SH-SY5Y (cell line): Measurements from ENCODE around the gene TTLL7.

Experiments used
- GATA2 ChIP-seq: IDR thresholded peaks from 2 replicates; pipeline ENCODE4 v1.6.1; 2011; ENCODE audit warnings: mild to moderate bottlenecking, low read depth, low read length
- GATA3 ChIP-seq: IDR thresholded peaks from 2 replicates; pipeline ENCODE4 v1.6.1; 2011; ENCODE audit warnings: low read depth, mild to moderate bottlenecking, low read length, moderate library complexity

Gene TTLL7

GRCh38 chr1:83845437-83846071, 153.4 kb downstream of the TTLL7 start:
- TF ChIP-seq GATA3 (no peak), GATA2 (no peak)

- no peak for TF ChIP-seq GATA3
- no peak for TF ChIP-seq GATA2
Observed at GRCh38 chr1:83844546-83844945, 154.4 kb downstream of the TTLL7 start.

GRCh38 chr1:83839566-83840173, 159.3 kb downstream of the TTLL7 start:
- no peak for TF ChIP-seq GATA3
- TF ChIP-seq GATA2 = no peak

GRCh38 chr1:83838573-83838972, 160.4 kb downstream of the TTLL7 start:
- TF ChIP-seq GATA2 (no peak), GATA3 (no peak)

GRCh38 chr1:83836543-83836942, 162.4 kb downstream of the TTLL7 start:
- TF ChIP-seq GATA2 (no peak), GATA3 (no peak)

- TF ChIP-seq GATA3 (no peak), GATA2 (no peak)
Observed at GRCh38 chr1:83834621-83835264, 164.2 kb downstream of the TTLL7 start.

- TF ChIP-seq GATA2 (no peak), GATA3 (no peak)
Observed at GRCh38 chr1:83832194-83832593, 166.7 kb downstream of the TTLL7 start.

- TF ChIP-seq GATA2 = no peak
- no peak for TF ChIP-seq GATA3
Observed at GRCh38 chr1:83829106-83829505, 169.8 kb downstream of the TTLL7 start.

GRCh38 chr1:83828456-83828855, 170.5 kb downstream of the TTLL7 start:
- no peak for TF ChIP-seq GATA3
- TF ChIP-seq GATA2 = no peak

- TF ChIP-seq GATA3 (no peak), GATA2 (no peak)
Observed at GRCh38 chr1:83827741-83828140, 171.2 kb downstream of the TTLL7 start.

GRCh38 chr1:83822208-83822607, 176.7 kb downstream of the TTLL7 start:
- TF ChIP-seq GATA3 = no peak
- no peak for TF ChIP-seq GATA2

- TF ChIP-seq GATA2 (no peak), GATA3 (no peak)
Observed at GRCh38 chr1:83819436-83819835, 179.5 kb downstream of the TTLL7 start.

- TF ChIP-seq GATA2 (no peak), GATA3 (no peak)
Observed at GRCh38 chr1:83818916-83819315, 180.0 kb downstream of the TTLL7 start.

- TF ChIP-seq GATA3 (no peak), GATA2 (no peak)
Observed at GRCh38 chr1:83816836-83817235, 182.1 kb downstream of the TTLL7 start.

GRCh38 chr1:83815330-83815729, 183.6 kb downstream of the TTLL7 start:
- TF ChIP-seq GATA3 (no peak), GATA2 (no peak)
